ENCODE measurements around the gene IRGC. TPM values are rescaled to one million over a fixed set of nuclear protein-coding genes. Genes with fewer than 3 reads are reported as not detected.

Gene IRGC
- total RNA-seq, 4 donors from 2014 or later, result not detected

DNA sequence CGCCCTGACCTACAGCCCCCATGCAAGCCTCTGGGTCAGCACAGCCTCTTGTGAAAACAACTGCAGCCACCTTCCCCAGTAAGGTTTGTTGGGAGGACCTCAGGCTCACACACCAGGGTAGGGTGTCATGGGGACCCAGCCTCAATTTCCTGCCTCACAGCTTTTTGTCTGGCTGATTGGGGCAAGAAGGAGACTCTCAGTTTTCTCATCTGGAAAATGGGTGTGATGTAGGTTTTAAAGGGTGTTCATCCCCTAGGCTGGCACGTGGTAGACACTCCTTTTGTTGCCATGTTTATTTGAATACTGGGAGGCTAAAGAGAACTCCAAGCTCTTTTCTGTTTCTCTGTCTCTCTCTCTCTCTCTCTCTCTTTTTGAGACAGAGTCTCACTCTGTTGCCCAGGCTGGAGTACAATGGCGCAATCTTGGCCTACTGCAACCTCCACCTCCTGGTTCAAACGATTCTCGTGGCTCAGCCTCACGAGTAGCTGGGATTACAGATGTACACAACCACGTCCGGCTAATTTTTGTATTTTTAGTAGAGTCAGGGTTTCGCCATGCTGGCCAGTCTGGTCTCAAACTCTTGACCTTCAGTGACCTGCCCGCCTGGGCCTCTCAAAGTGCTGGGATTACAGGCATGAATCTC, 27.7 kb upstream of the IRGC start:
- Histone ChIP-seq H3K4me1 (no peaks in the 10 kb centered on the region), H3K27ac (replicated peaks in 1 of 4) (no peak overlapping the region), H3K36me3 (no peaks in the 10 kb centered on the region), H3K4me3 (no peak overlapping the region), H3K9me3 (peaks cover 0 to 26% (median 19%) of the 10 kb centered on the region in 4 donors), H3K27me3 (peaks cover 0 to 4% (median 0%) of the 10 kb centered on the region in 4 donors)
- WGBS, result 77% methylated on average over 10 of the region's 10 CpGs
- DNase-seq (ENCODE audit: extremely low spot score), result no peak
- no peak for TF ChIP-seq EP300 (IDR thresholded peaks at IDR 0.05)
- TF ChIP-seq, protein P1, sequence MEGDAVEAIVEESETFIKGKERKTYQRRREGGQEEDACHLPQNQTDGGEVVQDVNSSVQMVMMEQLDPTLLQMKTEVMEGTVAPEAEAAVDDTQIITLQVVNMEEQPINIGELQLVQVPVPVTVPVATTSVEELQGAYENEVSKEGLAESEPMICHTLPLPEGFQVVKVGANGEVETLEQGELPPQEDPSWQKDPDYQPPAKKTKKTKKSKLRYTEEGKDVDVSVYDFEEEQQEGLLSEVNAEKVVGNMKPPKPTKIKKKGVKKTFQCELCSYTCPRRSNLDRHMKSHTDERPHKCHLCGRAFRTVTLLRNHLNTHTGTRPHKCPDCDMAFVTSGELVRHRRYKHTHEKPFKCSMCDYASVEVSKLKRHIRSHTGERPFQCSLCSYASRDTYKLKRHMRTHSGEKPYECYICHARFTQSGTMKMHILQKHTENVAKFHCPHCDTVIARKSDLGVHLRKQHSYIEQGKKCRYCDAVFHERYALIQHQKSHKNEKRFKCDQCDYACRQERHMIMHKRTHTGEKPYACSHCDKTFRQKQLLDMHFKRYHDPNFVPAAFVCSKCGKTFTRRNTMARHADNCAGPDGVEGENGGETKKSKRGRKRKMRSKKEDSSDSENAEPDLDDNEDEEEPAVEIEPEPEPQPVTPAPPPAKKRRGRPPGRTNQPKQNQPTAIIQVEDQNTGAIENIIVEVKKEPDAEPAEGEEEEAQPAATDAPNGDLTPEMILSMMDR (IDR thresholded peaks at IDR 0.05), result no peak
- TF ChIP-seq POLR2A (IDR thresholded peaks at IDR 0.05; ENCODE audit: low read depth), result no peak
- intact Hi-C loops (cut with DNase I), result no loop called here

DNA sequence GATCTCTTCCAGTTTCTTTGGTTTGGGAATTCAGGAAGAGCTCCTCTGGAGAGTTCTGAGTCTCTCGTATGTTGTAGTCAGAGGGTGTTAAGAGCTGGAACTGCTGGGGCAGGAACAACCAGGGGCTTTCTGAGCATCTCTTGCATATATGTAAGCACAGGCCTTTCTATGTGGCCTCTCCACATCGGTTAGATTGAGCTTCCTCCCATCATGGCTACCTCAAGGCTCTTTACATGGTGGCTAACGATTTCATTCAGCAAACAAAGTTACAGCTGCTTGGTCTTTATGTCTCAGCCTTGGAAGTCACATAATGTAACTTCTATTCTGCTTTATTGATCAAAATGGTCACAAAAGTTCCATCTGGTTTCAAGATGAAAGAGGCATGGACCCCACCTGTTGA, 25.4 kb upstream of the IRGC start:
- Histone ChIP-seq H3K4me3 (no peak overlapping the region), H3K27me3 (peaks cover 0 to 4% (median 0%) of the 10 kb centered on the region in 4 donors), H3K9me3 (peaks cover 0 to 26% (median 19%) of the 10 kb centered on the region in 4 donors), H3K36me3 (no peaks in the 10 kb centered on the region), H3K4me1 (no peaks in the 10 kb centered on the region), H3K27ac (replicated peaks in 1 of 4) (no peak overlapping the region)
- intact Hi-C loops (cut with DNase I), result no loop called here
- WGBS, result 48% methylated on average over 3 of the region's 3 CpGs
- TF ChIP-seq POLR2A (IDR thresholded peaks at IDR 0.05; ENCODE audit: low read depth), result no peak
- DNase-seq (ENCODE audit: extremely low spot score), result no peak

DNA sequence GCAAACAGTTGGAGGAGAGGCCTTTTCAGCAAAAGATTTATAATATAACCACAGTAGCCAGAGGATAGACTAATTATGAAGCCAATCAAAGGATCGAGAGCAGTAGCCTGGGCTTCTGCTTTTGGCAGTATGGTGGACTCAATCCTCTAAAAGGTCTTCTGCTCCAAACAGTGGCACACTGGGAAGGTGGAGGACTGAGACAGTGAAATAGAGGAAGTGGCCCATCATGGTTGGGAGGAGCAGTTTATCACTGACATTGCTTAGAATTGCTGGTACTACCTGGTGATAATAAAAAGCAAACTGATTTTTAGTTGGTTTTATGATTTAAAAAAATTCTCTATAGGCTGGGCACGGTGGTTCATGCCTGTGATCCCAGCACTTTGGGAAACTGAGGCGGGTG, 25.0 kb upstream of the IRGC start:
- DNase-seq (ENCODE audit: extremely low spot score), result no peak
- Histone ChIP-seq H3K27ac (replicated peaks in 1 of 4) (no peak overlapping the region), H3K27me3 (peaks cover 0 to 4% (median 0%) of the 10 kb centered on the region in 4 donors), H3K4me3 (no peak overlapping the region), H3K36me3 (no peaks in the 10 kb centered on the region), H3K9me3 (peaks cover 0 to 26% (median 22%) of the 10 kb centered on the region in 4 donors), H3K4me1 (no peaks in the 10 kb centered on the region)
- intact Hi-C loops (cut with DNase I), result no loop called here
- TF ChIP-seq POLR2AphosphoS5 (IDR thresholded peaks at IDR 0.05) (no peak), EP300 (IDR thresholded peaks at IDR 0.05) (no peak), POLR2A (IDR thresholded peaks at IDR 0.05; ENCODE audit: low read depth) (no peak)
- TF ChIP-seq, protein P1 (IDR thresholded peaks at IDR 0.05), result no peak
- 98% methylated on average over 3 of the region's 3 CpGs for WGBS

GRCh38 chr19:43691755-43692154, 24.1 kb upstream of the IRGC start:
- no peak overlapping the region for H3K4me3 ChIP-seq
- H3K27ac ChIP-seq (replicated peaks in 1 of 4), result no peak overlapping the region
- H3K27me3 ChIP-seq, result peaks cover 0 to 4% (median 0%) of the 10 kb centered on the region in 4 donors
- WGBS, result 82% methylated on average over 5 of the region's 5 CpGs
- H3K4me1 ChIP-seq, result no peaks in the 10 kb centered on the region
- TF ChIP-seq POLR2A (IDR thresholded peaks at IDR 0.05; ENCODE audit: low read depth) (no peak), EP300 (IDR thresholded peaks at IDR 0.05) (no peak), POLR2AphosphoS5 (IDR thresholded peaks at IDR 0.05) (no peak)
- TF ChIP-seq, protein P1 (IDR thresholded peaks at IDR 0.05), result no peak
- peaks cover 0 to 26% (median 24%) of the 10 kb centered on the region in 4 donors for H3K9me3 ChIP-seq
- intact Hi-C loops (cut with DNase I), result no loop called here
- H3K36me3 ChIP-seq, result no peaks in the 10 kb centered on the region
- no peak for DNase-seq (ENCODE audit: extremely low spot score)

GRCh38 chr19:43692385-43692784, 23.5 kb upstream of the IRGC start:
- TF ChIP-seq, protein P1 (IDR thresholded peaks at IDR 0.05), result no peak
- TF ChIP-seq POLR2AphosphoS5 (IDR thresholded peaks at IDR 0.05) (no peak), EP300 (IDR thresholded peaks at IDR 0.05) (no peak), POLR2A (IDR thresholded peaks at IDR 0.05; ENCODE audit: low read depth) (no peak)
- no peak overlapping the region for H3K27ac ChIP-seq (replicated peaks in 1 of 4)
- no peak for DNase-seq (ENCODE audit: extremely low spot score)
- H3K4me3 ChIP-seq, result no peak overlapping the region
- H3K4me1 ChIP-seq, result no peaks in the 10 kb centered on the region
- H3K9me3 ChIP-seq, result peaks cover 0 to 26% (median 24%) of the 10 kb centered on the region in 4 donors
- H3K27me3 ChIP-seq, result peaks cover 0 to 5% (median 0%) of the 10 kb centered on the region in 4 donors
- WGBS, result 91% methylated on average over 2 of the region's 2 CpGs
- H3K36me3 ChIP-seq, result no peaks in the 10 kb centered on the region
- intact Hi-C loops (cut with DNase I), result no loop called here

Measured in esophagus muscularis mucosa (tissue), 4 donors.